GM21717 (cell line): ENCODE measurements around the gene NDUFB7.
"Not testable (repeated sequence)": the region's sequence is repeated elsewhere in the genome, so short reads cannot be mapped to it uniquely, and the experiment has no call there.

Source experiments
- ATAC-seq: cut with Tn5 transposase; IDR thresholded peaks from one replicate; pipeline ENCODE4 v1.9.1; 2021; ENCODE audit warnings: mild to moderate bottlenecking, moderate library complexity; ENCODE audit not compliant: unreplicated experiment

Gene NDUFB7

DNA sequence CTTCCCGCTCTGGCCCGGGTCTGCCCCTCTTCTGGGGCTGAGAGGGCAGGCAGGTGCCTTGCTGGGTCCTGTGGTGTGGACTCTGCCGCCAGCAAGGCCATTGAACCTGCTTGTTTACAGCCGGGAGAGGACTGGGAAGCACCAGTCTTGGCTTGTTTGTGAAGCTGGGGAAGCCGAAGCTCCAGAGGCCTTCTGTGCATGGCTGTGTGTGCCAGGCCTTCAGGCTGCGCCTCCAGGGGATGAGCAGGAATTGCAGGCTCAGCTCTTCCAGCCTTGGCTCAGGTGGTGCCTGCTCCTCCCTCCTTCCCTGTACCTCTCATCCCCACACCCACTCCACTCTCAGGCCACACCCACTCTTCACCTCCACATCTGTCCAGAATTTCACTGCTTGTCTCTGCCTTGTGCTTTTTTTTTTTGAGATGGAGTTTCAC is 17.5 kb downstream of the NDUFB7 start:
- ATAC-seq = no peak

DNA sequence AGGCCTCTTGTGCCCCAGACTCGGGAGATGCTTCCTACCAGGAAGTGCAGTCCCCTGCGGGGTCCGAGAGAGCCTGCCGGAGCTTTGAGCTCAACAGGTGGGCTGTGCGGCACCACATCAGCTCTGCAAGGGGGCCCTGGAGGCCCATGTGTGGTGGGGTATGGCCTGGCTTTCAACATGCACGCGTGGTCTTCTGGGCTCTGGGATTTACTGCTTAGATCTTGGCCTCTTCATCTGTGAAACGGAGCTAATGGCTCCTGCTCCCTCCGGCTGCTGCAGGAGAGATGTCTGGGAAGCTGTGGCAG is 18.0 kb downstream of the NDUFB7 start:
- ATAC-seq = no peak

DNA sequence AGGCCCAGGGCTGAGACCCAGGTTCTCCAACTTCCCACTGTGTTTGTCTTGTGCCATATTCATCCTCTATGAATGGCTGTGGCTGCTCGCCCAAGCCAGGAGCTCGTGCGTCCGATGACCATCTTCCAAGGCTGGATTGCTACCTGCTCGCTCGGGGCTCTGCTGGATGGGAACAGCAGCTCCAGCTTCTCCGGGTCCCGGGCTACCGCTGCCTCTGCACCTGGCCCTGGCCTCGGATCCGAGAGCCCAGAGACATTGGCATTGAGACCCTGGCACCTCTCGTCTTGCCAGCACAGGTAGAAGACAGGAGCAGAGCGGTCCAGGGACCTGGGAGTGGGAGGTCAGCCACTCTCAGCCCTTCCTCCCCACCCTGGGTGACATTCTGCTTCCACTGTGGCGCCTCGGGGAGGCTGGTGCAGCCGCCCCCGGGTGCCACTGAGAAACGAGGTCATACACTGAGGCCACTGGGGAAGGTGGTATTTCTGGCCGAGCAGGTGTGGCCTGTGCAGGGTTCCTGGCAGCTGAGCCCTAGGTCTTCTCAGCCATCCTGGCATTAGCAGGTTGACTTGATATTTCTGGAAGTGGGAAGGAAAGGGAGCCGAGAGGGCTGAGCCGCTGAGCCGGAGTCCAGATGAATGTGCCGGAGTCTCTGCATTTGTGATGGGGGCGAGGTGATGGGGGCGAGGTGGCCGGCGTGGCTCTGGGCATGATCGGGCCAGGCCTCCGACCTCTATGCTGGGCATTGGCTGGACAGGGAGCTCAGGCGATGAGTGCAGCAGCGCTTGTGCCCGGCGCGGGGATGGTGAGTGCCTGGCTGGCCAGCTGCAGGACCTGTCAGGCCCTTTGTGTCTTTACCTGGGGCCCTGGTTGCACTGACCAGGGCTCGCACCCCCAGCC is 18.6 kb downstream of the NDUFB7 start:
- ATAC-seq = no peak

DNA sequence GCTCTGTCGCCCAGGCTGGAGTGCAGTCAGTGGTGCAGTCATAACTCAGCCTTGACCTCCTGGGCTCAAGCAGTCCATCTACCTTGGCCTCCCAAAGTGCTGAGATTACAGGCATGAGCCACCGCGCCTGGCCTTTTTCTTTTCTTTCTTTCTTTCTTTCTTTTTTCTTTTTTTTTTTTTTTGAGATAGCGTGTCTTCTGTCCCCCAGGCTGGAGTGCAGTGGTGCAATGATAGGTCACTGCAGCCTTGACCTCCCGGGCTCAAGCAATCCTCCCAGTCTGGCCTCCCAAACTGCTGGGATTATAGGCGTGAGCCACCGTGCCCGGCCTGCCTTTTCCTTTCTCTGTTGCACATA is 19.9 kb downstream of the NDUFB7 start:
- ATAC-seq = not testable (repeated sequence)

DNA sequence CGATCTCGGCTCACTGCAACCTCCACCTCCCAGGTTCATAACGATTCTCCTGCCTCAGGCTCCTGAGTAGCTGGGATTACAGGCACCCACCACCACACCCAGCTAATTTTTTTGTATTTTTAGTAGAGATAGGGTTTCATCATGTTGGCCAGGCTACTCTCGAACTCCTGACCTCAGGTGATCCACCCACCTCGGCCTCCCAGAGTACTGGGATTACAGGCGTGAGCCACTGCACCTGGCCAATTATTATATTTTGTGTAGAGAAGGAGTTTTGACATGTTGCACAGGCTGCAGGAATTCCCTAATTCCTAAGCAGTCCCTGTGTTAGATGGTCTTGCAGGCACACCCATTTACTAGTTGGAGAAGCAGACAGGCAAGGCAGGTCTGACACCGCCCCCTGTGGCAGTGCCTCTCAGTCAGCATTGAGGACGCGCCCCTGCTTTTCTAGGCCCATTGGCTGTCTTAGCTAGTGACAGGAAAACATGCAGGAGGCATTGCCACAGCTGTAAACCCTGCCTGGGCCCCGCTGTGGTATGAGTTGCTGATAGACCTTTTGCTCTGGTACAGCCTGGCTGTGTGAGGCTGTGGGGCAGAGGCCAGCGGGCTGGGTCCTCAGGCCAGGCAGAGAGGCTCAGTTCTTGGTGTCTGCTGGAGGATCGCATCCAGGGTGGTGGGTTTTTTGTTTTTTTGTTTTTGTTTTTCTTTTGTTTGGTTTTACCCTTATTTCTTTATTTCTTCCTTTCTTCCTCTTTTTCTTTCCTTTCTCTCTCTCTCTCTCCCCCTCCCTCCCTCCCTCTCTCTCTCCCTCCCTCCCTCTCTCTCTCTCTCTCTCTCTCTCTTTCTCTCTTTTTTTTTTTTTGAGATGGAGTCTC is 20.5 kb downstream of the NDUFB7 start:
- ATAC-seq = not testable (repeated sequence)

DNA sequence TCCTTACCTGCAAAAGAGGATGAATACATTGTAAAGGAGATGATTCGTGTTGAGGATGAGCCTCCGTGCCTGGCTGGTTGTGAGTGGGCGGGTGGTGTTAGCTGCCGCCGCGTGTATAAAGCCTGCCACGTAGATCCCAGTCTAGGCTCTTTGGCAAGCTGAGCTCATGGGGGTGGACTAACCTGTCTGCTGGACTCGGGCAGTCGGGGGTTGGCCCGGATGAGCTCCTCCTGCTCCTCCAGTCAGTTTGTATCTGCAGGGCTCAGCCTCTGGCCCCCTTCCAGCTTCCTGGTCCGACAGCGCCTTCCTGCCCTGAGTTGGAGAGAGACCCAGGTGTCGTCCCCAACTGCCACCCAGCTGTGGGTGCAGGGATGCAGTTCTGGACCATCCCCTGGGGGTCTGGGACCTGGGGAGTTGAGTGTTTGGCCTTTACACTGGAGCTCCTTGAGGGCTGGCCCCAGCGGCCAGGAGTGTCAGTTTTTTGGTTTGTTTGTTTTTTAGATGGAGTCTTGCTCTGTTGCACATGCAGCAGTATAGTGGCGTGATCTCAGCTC is 21.6 kb downstream of the NDUFB7 start:
- no peak for ATAC-seq

DNA sequence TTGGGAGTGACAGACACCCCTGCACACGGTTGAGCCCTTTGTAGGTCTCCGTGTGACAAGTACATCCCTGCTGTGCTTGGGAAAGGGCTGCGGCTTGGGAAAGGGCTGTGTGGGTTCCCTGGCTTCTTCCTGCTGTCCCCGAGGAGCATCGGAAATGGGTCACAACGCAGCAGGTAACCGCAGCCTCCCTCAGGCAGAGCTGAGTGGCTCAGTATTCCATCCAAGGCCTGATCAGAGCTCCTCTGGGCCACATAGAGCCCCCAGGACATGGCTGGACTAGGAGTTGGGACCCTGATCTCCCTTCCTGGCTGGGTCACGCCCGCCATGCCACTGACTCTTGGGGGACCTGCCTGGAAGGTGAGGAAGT is 26.2 kb downstream of the NDUFB7 start:
- no peak for ATAC-seq

DNA sequence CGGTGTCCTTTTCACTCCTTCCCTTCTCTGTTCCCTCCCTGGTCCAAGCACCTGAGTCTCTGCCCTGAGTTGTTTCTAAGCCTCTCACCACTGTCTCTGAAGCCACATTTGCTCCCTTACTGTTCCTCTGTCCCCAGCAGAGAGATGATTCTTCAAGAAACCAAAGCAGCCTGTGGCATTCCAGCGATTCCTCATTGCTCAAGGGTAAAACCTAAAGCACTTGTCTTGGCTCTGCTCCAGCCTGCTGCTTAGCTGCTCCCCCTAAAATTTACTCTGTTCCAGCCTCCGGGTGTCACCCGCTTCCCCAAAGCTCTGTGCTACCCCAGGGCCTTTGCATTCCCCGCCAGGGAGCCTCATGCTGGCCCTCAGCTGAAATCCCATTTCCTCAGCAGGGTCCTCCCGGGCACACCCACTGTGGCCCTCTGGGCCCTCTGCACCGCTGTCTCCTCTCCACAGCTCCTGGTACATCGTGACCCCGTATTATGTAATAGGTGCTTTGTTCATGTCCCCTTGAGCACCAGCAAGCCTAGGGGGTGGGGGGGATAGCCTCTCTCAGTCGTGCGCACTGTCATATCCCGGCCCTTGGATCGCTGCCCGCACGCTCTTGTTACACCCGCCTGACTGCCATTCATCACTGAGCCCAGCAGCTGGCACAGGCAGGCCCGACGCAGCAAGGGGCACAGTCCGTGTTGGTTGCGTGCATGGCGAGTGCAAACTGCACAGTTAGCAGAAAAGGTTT is 26.7 kb downstream of the NDUFB7 start:
- no peak for ATAC-seq

DNA sequence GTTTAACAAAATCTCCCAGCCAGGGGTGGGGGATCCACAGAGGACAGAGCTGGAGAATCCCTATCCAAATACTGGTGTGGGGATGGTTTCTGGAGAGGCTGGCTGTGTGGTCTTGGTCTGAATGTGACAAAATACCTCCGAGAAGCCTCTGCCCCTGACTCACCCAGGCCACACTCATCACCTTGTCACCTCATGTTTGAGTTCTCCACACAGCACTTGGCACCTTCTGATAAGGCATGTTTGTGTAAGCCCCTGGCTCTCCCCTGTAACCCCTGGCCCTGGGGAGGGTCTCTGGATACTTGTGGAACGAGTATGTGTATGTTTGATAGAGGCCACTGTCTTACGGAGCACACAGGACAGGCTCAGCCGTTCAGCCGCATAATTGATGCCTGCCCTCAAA is 27.8 kb downstream of the NDUFB7 start:
- no peak for ATAC-seq

DNA sequence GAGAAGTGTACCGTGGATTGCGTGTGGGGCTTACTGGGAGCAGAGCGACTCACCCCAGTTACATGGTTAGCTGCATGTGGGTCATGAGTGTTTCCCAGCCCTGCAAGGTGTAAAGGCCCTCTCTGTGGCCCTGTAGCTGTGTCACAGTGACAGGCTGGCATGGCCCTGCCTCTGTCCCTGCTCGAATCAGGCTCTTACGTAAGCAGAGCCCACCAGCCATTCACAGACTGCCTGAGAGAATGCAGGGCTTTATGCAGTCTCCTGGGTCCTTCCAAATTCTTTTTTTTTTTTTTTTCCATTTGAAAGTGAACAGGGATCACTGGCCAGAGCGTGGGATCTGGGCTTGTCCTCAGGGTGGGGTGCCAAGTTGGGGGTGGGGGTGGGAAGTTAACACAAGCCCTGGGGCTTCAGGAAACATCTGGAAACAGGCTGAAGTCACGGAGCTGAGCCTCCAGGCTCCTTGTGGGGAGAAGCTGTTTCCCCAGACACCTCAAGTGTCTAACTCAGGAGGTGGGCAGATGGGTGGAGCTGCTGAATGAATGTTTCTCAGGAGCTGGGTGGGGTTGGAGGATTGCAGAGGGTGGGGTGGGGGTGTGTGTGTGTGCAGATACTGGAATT is 29.0 kb downstream of the NDUFB7 start:
- no peak for ATAC-seq

DNA sequence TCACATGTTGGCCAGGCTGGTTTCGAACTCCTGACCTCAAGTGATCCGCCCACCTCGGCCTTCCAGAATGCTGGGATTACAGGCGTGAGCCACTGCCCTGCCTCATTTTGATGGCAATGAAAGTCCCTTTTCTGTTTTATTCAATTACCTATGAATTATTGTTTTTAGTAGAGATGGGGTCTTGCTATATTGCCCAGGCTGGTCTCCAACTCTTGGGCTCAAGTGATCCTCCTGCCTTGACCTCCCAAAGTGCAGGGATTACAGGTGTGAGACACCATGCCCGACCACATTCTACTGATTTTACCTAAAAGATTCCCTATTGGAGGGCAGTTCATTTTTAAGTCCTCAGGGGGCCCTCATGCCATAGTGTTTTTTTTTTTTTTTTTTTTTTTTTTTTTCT is 29.9 kb downstream of the NDUFB7 start:
- ATAC-seq = not testable (repeated sequence)

DNA sequence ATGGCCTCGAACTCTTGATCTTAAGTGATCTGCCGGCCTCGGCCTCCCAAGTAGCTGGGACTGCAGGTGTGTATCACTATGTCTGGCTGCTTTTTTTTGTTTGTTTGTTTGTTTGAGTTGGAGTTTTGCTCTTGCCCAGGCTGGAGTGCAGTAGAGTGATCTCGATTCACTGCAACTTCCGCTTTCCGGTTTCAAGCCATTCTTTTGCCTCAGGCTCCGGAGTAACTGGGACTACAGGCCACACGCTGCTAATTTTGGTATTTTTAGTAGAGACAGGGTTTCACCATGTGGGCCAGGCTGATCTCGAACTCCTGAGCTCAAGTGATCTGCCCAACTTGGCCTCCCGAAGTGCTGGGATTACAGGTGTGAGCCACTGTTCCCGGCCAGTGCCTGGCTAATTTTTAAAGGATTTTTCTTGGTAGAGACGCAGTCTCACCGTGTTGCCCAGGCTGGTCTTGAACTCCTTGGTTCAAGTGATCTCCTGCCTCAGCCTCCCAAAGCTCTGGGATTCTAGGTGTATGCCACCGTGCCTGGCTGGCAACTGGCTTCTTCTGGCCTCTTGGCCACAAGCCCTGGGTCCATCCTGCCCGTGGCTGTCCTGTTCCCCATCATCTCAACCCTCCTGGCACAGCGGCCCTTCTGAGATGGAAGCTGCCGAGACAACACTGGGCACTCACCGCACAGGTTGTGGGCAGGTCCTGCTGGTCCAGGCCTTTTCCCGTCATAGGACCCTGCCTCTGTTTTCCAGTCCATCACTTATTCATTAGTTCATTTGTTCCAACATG is 30.9 kb downstream of the NDUFB7 start:
- no peak for ATAC-seq

DNA sequence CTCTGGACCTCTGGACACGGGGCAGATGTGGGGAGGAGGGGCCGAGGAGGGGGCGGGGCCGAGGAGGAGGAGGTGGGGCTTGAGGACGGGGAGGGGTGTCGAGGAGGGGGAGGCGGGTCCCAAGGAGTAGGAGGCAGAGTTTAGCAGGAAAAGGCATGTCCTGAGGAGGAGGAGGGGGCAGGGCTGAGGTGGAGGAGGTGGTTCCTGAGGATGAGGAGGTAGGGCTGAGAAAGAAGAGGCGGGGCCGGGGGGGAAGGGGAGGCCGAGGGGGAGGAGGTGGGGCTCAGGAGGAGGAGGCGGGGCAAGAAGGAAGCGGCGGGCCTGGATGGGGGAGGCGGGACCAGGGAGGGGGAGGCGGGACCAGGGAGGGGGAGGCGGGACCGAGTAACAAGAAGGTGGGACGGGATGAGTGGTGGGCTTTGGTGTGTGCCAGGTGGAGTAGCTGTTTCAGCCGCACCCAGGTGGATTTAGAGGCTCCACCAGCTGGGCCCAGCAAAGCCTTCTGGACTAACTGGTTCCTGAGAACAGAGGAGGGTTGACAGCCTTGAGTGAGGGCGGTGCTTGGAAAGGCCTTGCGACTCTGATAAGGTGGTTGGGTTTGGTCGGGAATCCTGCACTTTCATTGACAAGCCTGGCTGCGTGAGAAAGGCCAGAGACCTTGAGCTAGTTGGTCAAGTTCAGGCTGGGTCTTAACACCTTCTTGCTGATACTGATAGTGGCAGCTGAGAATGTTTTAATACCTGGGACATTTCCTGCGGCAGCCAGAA is 34.8 kb downstream of the NDUFB7 start:
- no peak for ATAC-seq

DNA sequence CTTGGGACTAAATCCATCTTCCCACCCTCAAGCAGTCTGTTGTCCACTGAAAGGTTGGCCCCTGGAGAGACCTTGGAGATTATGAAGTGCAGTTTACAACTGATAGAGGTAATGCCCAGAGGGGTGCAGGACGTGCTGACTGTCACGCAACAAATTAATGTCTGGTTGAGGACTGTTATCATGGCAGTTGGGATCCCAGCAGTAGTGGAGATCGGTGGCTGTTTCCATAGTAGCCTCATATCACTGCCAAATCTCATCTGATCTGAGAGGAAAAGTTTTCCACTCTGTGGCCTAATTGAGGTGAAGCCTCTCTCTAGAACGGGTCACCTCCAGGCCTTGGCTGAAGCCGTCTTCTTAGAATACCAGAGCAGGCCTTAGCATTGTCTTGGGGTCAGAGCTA is 38.4 kb downstream of the NDUFB7 start:
- ATAC-seq = no peak

DNA sequence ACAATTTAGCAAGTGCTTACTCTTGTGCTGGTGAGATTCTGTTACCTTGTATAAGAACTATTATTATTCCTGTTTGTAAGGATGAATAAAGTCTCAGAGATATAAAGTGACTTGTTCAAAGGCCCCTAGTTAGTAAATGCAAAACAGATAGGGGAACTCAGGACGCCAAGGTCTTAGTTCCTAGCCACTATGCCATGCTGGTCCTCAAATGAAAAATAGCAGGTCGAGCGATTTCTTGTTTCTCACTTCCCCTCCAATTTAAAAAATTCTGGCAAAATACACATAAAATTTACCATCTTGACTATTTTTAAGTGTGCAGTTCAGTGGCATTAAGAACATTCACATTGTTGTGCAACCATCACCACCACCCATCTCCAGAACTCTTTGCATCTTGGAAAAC is 41.4 kb downstream of the NDUFB7 start:
- no peak for ATAC-seq

DNA sequence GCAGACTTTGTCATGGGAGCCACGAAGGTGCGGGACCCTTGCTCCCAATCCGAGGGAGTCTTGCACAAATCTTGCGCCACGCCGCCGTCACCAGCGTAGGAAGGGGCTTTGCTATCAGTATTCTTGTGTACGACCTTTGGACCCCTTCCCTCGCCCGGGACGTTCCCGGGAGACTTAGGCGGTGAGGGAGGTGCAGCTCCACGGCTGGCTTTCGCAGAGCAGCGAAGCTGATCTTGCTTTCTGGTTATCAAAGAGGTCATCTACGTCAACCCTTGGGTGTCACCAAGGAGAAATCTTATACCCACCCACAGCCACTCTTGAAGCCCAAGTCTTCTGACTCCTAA is 41.9 kb downstream of the NDUFB7 start:
- ATAC-seq = no peak

DNA sequence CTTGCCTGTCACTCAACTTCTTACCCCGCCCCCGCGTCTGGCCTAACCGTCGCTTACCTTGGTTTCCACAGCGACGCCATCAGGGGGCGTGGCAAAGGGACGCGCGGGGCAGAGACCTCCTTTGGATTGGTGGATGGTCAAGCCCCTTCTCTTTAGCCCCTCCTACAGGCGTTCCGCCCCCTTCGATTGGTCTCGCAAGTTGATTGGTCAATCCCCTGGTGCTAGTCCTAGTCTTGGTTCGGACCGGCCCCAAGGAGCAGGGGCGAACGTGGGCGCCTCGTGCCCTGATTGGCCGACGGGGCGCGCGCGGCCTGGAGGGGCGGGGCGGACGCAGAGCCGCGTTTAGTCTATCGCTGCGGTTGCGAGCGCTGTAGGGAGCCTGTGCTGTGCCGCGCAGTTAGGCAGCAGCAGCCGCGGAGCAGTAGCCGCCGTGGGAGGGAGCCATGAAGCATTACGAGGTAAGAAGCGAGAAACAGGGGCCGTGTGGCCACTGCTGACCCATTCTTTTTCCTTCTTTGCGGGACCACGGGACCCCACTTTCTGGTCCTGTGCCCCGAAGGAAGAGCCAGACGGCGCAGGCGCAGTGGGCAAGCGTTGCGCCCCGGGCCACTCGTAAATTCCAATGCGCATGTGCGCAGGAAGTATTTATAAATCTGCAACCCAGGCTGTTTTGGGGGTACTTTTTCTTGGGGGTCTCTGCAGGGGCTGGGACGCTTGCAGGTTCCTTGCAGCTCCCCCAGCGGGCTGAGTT is 42.4 kb downstream of the NDUFB7 start, which contains the start of gene TECR:
TSS of gene TECR (plus strand) at position 341 of the 751 bp plus-strand sequence. CDS start at position 444, 103 bp downstream.
- ATAC-seq = peak; percentile 93

DNA sequence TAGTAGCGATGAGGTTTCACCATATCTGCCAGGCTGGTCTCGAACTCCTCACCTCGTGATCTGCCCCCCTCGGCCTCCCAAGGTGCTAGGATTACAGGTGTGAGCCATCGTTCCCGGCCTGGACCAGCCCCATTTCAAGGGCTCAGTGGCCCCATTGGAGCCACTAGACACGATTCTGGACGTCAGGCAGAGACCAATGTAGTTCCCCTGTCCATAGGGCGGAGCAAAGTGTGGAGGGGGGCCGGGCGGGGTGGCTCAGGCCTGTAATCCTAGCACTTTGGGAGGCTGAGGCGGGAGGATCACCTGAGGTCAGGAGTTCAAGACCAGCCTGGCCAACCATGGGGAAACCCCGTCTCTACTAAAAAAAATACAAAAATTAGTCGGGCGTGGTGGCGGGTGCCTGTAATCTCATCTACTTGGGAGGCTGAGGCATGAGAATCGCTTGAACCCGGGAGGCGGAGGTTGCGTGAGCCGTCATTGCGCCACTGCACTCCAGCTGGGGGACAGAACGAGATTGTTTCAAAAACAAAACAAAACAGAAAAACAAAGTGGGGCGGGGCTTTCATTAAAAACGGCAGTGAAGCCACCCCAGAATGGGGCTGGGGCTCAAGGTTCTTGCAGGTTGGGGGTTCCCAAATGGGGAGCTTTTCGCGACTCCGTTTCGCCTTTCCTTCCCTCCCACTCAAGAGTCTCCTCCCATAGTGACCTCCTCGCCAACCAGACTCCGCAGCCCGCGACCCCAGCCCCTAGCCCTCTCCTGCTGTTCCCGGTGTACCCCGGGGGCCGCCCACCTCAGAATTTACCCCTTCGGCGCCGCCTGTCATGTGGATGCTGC is 43.2 kb downstream of the NDUFB7 start:
- ATAC-seq = no peak
